ENCODE data around the gene ALDH8A1.
A peak's percentile ranks its signal among the peaks of the same experiment; 100 is the strongest.

Gene ALDH8A1

DNA sequence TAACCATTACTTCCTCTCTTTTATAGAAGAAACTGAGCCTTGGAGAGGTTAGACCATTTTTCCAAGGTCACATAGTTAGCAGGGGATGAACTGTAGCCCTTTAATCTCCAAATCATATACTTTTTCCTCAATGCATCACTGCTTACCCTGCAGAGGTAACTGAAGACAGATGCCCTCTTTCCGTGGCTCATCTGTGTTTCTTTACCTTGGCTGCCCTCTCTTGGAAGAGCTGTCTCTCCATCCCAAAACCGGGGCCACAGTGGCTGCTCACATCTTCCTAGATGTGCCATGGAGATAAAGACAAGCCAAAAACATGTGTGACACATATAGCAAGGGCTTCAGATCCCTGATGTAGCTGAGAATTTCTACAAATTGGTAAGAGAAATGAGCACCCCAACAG lies 581 bp upstream of the ALDH8A1 start:
- DNase-seq: no peak

DNA sequence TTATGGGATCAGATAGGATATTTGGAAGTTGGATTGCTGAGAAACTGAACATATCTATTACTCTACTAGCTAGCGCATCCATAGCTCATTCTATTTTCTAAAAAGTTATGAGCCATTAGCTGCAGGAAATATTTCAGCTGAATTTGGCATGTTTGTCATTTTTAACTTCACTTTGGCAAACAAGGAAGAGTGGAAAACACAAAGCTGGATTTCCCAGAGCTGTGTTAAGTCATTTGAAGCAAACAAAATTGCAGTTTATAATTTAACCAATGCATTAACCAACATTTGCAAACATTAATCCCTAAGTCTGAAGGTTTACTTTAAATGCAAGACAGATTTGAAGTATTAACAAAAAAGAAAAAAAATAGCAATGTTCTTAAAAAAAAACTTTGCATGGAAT lies 1.2 kb downstream of the ALDH8A1 start:
- no peak for DNase-seq

DNA sequence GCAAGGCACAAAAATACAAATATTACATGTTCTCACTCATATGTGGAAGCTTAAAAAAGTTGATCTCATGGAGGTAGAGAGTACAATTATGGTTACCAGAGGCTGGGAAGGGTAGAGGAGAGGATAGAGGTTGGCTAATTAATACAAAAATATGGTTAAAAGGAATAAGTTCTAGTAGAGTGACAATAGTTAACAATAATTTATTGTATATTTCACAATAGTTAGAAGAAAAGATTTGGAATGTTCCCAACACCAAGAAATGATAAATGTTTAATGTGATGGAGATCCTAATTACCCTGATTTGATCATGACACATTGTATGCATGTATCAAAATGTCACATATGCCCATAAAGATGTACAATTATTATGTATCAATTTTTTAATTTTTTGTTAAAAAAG lies 1.8 kb downstream of the ALDH8A1 start:
- no peak for DNase-seq

DNA sequence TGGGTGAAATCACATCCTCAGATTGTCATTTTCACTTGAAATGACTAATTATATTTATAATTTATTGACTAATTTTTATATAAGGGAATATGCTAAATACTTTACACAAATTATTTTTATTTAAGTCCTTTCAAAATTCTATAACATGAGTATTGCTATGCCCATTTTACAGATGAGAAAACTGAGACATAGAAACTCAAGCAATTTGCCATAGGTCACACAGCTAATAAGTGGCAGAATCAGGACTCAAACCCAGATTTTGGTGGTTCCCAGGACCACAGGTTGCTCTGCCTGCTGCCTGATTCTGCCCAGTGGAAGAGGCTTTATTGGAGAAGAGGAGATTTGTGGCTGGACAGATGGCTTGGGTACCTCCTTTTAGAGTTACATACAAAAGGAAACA lies 4.9 kb downstream of the ALDH8A1 start:
- no peak for DNase-seq

DNA sequence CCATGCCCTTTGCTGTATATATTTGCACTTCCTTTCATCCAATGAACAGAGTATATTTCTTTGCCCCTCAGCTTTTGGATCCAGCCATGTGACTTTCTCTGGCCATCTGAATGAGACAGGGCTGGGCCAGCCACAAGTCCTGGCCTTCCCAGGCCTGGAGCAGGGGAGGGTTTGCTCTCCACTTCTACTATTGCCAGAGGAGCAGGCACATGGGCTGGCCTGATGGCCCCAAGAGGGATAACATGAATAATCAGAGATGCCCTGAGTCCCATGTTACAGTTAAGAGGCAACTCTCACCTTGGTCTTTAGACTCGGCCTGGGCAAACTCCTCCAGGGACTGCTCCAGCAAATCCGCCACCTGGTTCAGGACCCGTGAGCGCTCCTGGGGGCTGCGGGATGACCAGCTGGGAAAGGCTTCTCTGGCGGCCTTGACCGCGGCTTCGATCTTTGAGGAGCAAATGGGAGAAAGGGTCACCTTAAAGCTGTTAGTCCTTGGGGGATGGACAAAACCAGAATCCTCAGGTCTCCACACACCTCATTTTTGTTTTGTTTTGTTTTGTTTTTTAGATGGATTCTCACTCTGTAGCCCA lies 6.3 kb downstream of the ALDH8A1 start:
- no peak for DNase-seq

DNA sequence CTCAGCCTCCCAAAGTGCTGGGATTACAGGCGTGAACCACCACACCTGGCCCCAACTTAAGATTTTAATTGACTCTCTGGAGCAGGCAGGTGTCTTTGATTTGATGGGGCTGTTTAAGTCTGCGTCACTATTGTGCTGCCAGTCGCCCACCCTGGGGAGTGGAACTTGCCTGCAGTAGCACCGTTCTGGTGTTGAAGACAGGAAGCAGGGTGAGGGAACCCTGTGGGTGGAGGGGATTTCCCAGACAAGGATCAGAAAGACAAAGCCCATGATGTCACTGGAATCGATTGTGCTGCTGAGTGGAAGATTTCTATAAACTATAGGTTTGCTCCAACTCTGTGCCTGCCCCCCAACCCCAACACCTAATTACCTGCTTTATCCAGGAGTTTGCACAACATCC lies 11.0 kb downstream of the ALDH8A1 start:
- DNase-seq: no peak

DNA sequence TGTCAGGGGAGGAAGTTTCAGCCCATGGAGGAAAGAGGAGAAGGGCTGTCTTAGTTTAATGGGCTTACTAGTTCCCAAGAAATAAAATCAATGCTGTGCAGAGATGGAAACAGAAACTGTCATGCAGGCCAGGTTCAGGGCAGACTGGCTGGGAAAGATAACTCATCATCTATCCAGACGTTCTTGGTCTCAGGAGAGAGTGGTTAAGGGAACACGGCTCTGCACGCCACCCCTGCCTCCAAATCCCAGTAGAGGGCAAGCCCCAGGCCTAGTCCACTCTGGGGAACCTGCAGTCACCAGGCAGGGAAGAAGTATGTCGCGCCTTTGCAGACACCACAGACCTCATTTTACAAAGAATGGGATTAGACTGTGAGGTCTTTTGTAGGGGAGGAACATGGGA lies 12.5 kb downstream of the ALDH8A1 start:
- DNase-seq: no peak

DNA sequence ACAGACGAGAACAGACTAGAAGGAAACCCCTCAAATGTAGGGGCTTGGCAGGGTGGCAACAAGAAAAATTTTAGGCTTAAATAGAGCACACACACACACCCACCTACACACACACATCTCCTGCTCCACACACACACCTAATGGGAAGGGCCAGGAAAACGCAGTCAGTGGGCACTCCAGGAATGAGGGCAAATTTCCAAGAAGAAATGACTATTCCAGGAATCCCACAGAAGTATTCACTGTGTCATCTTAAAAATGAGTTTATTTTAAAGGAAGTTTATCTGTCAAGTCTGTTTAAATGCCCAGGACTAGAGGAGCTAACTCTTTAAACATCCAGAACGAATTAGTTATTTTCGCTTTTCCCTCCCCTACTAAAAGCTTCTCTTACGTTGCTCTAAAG lies 13.0 kb downstream of the ALDH8A1 start:
- DNase-seq: no peak

DNA sequence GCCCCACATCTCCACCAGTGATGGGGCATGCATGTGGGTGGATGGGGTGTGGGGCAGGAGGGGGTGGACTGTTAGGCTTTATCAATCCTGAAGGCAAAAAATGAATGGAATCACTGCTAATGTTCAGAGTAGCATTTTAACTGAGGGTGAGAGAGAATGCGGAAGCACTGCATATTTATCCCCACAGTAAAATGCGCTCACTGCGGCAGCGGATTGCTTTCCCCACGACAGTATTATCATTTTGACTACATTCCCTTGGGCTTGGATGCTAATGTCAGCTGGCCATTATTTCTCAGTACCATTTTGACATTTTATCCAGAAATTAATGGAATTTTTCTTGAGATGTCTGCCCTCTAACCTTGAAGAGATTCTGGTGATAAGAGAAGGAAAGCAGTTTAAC lies 13.4 kb downstream of the ALDH8A1 start:
- DNase-seq: no peak

DNA sequence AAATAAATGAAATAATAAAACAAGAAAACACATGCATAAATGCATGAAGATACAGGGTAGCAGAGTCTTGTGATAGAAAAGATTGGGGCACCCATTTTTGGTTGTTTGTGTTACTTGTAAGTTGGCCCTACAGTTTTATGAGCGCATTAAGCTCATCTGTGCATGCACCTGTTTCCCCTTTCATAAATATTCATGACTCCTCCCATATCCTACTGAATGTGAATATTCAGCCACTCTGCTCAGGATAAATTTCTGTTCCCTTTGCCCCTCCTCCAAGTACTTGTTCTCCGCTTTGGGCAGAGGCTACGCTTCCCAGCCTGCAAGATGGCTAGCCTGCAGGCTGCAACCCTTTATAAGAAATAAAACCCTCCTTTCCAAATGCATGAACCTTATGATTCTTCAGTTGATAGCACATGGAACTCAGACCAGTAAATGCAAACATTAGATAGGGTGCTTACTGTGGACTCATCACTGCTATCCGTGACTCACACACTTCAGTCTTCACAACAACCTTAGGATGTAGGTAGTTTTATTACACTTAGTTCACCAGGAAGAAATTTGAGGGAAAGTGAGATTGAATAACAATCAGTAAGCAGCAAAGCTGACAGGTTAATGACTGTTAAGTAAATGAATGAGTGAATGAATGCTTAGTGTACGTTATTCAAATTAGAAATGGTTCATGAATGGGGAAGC lies 15.0 kb downstream of the ALDH8A1 start:
- DNase-seq: no peak

DNA sequence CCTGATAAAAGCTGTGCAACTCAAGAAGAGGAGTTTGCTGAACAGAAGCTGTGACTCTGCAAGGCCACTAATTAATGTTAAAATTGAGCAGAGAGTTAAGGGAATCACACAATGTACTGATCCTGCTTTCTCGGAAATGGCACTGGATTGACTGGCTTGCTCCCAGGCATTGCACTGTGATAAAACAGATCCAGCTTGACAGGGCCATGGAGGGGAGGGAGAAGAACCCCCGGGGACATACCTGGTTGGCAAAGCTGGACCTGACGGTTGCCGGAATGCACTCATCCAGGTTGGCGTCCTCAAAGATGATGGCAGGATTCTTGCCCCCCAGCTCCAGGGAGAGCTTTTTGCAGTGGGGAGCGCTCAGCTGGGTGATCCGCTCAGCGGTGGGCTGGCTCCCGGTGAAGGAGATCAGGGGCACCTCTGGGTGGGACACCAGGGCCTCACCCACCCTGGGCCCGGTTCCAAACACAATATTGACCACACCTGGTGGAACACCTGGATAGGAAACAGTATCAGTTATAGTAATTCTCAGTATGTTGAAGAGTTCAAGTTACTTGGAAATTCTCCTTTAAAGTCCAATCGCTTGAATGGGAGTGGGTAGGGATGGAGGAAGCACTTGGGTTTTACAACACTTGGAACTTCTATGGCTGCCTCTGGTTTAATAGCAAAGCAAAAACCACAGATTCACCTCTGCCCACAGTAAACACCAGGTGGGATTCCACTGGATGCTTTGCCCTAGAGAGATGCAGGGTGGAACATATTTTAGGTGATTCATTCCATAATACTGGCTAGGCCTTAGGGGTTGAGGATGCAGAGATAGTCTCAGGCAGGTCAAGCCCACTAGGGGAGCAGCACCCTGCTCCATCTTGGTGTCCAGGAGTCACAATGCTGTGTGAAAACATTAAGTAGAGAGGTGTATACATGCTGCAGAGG lies 17.1 kb downstream of the ALDH8A1 start:
- DNase-seq: no peak

DNA sequence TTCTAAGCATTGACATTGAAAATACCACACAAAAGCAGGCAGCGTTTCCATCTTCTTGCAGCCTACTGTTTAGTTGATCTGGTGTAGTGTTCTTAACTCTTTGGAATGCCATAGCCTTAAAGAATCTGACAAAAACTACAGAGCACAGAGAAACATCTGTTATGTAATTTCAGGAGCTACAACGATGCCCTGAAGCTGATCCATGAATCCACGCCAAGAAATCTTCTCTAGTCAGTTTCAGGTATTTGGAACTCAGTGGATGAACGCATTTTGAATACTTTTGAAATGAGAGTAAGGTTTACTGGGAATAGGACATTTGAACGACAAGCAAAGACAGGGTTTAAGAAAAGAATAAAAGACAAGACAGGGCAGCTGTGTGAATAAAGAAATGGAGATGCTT lies 17.8 kb downstream of the ALDH8A1 start:
- DNase-seq: peak; percentile 10

DNA sequence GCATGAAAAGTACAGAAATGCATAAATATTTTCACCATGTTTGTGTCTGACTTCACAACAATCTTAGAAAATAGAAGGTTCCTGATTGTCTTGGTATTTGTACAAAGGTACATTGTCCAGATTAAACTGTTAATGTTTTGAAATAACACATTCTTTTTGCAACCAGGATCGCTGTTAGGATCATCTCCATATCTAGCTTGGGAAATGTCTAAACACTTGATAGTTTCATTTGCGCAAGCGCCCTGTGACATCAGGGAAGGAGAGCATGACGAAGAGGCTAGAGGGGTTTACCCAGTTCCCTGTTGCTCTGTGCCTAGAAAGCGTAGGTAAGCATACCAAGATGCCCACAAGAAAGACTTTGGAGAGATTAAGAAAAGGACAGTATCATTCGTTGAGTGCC lies 19.4 kb downstream of the ALDH8A1 start:
- DNase-seq: no peak

DNA sequence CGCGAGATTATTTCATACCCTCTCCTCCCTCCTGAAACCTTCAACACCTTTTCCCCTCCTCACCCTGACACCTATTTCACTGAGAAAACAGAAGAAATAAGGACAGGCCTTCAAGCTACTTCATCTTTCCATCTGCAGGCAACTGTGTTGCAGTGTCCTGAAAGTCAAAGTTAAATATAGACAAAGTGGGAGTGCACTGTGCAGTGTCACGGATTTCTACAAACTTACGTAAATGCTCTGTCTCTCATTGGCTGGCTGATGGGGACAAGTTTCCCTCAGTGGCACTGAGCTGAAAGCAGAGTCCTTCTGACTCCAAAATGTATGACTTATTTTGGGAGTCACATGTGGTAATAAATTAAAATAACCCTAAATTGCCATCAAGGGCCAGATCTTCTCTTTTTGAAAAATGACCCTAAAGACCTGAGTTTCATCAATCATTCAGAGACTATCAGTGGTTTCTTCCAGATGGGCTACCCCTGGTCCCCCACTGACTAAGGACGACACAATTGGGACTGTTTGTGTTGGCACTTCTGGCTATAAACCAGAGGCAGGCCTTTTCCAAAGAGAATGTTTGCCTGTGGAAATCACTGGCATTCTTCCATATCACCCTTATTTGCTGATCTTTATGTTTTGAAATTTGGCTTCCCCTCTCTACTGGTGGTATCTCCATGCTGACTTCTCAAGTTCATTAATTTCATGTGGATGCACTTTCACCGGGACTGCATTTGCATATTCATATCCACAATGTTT lies 21.6 kb downstream of the ALDH8A1 start:
- DNase-seq: no peak

DNA sequence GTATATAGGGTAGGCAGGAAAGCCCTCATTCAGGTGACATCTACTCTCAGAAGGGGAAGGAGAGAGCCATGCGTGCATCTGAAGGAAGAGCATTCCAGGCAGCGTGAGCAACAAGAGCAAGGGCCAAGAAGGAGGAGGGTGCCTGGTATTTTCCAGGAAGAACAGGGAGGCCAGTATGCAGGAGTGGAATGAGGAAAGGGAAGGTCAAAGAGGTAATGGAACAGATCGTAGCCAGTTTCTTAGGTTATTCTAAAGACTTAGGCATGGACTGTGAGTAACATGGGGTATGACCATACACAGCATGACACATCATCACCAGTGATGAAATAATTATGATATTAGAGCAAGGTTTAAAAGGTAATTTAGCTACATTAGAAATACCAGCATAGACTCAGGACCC lies 24.1 kb downstream of the ALDH8A1 start:
- DNase-seq: no peak

DNA sequence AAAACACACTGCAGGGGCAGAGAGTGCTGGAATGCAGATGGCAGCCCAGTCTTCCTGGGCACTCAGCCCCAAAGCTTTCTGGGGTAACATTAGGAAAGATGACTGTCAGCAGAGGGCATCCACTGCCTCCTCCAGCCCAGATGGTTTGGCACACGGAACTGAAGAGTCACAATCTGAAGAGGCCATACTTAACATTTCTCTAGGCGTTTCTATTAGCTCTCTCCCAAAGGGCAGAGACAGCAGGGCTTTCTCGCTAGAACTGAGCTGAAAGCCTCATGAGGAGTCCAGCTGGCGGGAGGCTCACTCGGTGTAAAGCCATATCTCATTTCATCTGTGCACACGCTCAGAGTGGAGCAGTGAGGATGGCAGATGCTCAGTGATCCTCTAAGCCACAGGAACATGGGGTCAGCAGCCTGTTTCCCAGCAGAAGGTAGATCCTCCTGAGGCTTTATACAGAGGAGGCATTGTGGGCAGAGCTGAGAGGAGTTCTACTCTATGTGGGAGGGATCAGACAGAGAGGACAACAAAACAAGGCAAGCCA lies 28.1 kb downstream of the ALDH8A1 start:
- peak; percentile 96 for DNase-seq

DNA sequence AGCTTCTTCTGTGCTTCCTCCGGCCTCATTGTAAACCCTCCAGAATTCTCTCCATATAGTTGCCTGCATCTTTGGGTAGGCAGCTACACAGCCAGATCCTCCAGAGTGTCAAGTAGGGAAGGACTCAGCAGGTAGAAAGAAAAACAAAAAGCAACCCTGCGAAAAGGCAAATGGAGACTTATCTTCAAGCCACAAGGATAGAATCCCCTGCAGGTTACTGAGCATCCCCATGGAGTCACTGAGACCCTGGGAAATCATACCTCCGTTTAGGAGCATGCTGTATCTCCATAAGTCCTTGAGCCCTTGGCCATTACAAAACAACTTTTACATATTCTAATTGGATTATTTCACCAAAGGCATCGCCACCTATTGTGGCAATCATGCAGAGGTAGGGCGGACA lies 28.6 kb downstream of the ALDH8A1 start:
- no peak for DNase-seq

DNA sequence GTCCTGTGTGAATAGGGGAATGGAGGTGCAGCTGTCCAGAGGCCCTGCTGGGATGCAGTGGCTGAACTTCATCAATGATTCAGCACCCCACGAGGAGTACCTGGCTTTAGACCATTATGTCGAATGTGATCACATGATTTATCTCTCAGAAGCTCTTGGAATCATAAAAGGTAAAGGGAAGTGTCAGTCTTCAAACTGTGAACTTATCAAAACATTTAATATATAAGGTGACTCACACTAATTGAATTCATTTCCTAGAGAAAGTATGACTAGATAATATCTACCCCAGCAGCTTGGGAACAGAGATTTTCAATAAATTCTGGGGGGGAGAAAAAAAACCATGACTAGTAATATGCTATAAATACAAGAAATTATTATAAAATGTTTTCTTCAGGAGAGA lies 29.5 kb downstream of the ALDH8A1 start:
- no peak for DNase-seq

DNA sequence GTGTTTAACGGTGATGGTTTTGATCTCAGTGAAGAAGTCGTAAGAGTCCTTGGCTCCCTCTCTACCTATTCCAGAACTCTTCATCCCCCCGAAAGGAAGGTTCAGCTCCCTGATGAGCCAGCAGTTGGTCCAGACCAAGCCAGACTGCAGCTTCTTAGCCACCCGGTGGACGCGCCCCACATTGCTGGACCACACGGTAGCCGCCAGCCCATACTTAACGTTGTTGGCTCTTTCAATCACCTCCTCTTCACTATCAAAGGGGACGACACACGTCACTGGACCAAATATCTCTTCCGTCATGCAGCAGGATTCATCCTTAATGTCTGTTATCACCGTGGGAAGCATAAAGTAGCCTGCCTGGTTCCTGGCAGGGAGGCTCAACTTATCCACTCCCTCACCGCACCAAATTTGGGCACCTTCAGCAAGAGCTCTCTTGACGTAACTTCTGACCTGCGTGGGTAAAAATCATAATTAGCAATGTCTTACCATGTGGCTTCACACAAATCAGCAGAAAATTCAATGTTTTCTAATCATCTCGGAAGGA lies 31.4 kb downstream of the ALDH8A1 start:
- no peak for DNase-seq

DNA sequence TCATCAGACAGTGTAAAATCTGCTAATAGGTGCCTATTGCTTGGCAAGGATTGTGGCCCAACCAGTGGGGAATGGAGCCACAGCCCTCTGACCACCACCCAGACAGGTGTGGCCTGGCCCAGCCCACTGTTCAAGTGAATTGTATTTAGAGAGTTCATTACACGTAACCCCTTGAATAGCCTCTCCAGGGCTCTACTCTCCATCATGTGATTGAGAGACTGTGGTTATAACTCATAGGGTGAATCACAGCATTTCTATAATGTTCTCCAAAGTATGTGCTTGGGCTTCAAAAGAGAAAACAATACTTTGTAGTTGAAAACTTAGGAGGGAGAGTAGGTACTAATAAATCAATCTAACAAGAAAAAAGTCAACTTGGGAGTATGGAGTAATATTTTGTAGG lies 38.4 kb downstream of the ALDH8A1 start:
- DNase-seq: no peak

DNA sequence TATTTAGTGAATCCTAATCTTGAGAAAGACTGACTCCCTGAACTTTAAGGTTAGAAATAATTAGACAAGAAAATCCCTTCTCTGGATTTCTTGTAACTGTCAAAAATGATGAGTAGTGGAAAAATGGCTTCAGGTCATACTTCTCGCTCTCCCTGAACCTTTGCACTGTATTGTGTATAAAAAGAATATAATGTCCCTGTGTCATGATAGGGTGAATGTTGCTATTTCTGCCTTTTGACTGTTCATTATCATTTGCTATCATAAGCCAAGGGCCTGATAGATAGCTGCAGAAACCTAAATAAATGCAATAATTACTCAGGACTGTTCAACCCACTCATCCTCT lies 39.3 kb downstream of the ALDH8A1 start:
- DNase-seq: no peak

DNA sequence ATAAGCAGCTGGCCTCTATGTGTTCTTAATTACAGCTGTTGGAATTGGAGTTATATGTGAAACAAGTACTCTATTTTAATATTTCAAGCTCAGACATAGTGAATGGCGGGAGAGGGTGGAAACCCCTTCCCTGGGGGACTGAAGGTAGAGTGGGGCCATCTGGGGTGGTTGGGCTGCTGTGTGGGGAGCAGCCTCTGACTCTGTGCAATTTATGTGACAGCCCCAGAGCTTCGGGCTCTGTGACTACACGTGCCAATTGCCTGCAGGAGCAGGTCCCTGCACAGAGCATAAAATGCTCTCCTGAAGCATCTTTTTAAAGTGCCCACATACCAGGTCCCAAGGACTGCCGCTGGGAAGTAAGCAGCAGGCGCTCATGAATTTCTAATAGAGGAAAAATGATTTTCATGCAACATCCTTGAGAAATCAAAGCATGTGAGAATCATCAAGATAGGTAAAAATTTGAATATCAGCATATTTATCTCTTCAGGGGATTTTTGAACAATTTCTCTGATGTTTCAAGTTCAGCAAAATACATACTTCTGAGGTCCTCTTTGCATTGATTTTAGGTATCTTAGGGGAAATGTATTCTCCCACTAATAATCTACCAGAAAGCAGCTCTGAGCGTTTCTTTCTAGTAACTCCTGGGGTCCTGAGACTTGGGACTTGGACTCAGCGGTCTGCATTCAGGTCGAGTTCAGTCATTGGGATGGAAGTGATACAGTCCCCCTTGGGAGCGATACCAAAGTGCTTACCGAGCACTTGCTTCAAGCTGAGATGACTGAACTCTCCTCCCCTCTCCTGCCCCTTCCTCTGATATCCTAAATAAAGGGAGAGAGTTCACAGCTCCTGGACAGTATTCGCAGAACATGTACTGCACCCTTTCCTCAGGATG lies 40.0 kb downstream of the ALDH8A1 start:
- DNase-seq: peak; percentile 65

All from NCI-H2171 treated with DMSO at 0.1 percent for 48 hours (cell line).